ENCODE results near the gene PLAGL2.
A peak's percentile ranks its signal among the peaks of the same experiment; 100 is the strongest.

PLAGL2 gene

GRCh38 chr20:32168184-32168910 lies 39.2 kb downstream of the PLAGL2 start:
- DNase-seq: no peak

DNA sequence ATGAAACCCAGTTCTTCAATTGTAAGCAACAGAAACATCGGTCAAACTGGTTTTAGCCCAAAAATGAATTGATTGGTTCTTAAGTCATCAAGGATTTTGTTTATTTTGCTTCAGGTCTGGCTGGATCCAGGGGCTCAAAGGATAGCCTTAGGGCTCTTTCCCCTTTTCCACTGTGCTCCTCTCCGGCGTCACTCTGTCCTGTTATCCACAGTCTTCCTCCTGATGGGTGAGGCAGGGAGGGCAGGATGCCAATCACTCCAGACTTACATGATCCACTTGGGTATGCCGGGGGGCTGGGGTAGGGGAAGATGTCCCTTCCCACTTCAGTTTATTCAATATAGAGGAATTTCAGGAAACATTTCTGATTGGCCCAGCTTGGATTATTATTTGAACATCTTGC lies 40.0 kb downstream of the PLAGL2 start:
- DNase-seq: no peak

- DNase-seq: no peak
Observed at GRCh38 chr20:32165836-32166545, 41.6 kb downstream of the PLAGL2 start.

DNA sequence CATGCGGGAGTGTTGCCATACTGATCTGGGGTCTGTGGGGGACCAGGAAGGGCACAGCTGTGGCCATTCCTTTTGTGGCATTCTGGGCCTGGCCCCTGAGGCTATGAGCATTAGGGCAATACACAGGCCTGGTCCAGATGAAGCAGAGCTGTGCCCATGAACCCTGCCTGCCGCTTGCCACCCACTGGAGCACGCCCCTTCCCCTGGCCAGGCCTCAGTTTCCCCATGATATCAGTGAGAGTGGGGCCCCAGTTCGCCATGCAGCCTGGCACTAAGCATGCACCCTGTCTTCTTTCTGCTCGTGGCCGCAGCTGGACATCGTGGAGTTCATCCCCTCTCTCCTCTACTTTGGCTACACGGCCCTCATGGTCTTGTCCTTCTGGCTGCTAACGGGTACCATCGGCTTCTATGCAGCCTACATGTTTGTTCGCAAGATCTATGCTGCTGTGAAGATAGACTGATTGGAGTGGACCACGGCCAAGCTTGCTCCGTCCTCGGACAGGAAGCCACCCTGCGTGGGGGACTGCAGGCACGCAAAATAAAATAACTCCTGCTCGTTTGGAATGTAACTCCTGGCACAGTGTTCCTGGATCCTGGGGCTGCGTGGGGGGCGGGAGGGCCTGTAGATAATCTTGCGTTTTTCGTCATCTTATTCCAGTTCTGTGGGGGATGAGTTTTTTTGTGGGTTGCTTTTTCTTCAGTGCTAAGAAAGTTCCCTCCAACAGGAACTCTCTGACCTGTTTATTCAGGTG lies 42.4 kb downstream of the PLAGL2 start:
- no peak for DNase-seq

- DNase-seq: no peak
Observed at GRCh38 chr20:32163951-32164350, 43.6 kb downstream of the PLAGL2 start.

GRCh38 chr20:32162351-32162750 lies 45.2 kb downstream of the PLAGL2 start:
- DNase-seq: no peak

GRCh38 chr20:32160341-32160740 lies 47.2 kb downstream of the PLAGL2 start:
- DNase-seq: no peak

GRCh38 chr20:32159766-32160221 lies 47.7 kb downstream of the PLAGL2 start:
- DNase-seq: no peak

DNA sequence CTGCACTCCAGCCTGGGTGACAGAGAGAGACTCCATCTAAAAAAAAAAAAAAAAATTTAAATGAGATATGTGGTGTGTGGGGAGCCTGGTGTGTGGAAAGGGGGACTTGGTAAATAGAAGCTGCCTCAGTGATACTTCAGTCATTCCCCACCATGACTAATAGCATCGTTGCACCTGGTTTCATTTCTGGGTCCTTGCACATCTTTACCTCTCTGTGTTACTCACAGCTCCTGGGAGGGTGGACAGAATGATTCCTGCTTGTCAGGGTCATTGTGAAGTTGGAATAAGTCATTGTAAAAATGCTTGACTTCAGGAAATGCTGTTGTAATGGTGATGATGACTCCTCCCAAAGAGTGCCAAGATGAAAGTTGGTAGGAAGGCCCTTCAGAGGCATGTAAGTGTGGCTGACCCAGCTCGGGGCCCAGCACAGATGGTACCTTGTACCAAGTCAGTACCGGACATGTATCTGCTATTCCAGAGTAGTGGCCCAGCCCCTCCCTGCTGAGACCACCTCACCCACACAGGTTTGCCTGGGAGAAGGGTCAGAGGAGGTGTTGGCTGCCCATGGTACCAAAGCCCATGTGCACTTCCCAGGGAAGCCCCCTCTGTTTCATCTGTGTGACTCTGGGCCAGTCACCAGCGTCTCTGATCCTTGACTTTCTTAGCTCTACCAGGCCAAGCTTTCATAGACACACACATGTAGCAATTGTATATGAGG lies 48.4 kb downstream of the PLAGL2 start:
- no peak for DNase-seq

GRCh38 chr20:32158351-32158750 lies 49.2 kb downstream of the PLAGL2 start:
- DNase-seq: no peak

- DNase-seq: no peak
Observed at GRCh38 chr20:32157611-32158010, 49.9 kb downstream of the PLAGL2 start.

DNA sequence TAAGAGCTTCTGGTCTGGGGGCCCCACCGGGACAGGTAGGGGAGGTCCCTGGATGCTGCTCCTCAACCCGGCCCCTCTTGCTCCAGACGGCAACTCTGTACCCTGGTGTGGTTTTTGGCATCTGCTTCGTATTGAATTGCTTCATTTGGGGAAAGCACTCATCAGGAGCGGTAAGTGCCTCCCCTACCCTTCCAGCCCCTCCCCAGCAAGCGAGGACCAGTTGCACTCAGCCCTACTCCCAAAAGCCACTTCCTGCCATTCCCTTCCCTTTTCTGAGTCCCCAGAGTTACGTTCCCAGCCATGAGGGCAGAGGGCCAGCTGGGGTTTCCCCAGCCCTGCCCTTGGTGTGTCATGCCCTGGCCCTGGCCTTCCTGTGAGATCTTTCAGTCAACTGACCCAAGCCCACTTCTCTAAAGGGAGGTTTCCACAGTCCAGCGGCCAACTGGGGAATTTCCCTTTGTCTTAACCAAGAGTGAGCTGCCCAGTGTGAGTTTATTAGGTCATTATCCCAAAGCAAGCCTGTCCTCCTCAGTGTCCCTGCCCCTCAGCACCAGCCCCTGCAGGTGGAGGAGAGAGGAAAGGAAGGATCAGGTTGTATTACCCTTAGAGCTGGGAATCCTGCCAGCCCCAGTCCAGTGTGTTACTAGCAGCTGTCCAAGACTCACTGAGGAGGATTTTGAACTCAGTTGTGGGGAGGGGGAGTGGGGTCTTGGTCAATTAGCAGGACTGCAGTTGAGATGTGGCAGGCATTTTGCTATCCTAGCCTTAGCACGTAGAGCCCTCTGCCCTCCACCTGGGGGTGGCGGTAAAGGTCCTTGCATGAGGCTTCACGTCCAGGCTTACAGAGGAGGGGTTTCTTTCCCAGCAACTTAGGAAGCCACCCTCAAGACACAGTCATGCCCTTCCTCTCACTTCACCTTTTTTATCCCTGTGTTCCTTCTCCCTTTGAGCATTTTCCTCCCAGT lies 52.2 kb downstream of the PLAGL2 start:
- peak; percentile 41 for DNase-seq

DNA sequence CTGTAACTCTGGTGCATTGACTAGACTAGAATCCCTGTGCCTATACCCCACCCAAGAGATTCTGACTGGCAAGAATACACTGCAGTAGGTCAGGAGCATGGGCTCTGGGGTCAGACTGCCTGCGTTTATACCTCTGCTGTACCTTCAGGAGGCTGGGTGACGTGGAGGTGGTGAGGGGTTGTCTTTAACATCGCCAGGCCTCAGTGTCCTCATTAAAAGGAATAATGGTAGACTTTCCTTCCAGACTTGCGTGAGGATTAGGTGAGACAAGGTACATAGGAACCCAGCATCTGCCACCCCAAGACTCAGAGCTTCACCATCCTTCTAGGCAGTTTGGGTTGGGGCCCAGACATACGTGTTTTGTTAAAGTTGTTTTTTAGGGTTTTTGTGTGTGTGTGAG lies 53.8 kb downstream of the PLAGL2 start:
- DNase-seq: no peak

- no peak for DNase-seq
Observed at GRCh38 chr20:32153156-32153665, 54.3 kb downstream of the PLAGL2 start.

GRCh38 chr20:32152421-32153155 lies 55.0 kb downstream of the PLAGL2 start:
- no peak for DNase-seq

DNA sequence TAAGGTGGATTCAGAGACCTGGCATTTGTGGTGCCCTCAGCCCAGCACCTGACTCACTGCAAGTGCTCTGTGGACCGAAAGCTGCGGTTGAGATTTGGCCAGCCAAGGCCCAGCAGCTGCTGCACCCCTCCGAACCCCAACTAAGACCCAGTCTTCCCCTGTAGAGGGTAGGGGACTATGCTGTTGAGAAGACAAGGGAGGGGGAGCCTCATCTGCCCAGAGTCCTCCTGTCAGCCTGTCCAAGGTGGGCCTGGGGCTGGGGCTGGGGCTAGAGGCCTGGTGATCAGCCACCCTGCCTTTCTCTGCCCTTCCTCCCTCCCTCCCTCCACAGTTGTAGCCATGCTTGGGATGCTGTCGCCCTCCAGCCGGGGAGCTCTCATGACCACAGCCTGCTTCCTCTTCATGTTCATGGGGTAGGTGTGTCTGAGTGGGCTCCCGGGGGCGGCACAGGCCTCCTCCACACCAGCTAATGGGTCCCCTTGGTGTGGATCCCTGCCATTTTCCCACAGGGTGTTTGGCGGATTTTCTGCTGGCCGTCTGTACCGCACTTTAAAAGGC lies 57.2 kb downstream of the PLAGL2 start:
- no peak for DNase-seq

- DNase-seq: no peak
Observed at GRCh38 chr20:32149566-32150170, 57.9 kb downstream of the PLAGL2 start.

DNA sequence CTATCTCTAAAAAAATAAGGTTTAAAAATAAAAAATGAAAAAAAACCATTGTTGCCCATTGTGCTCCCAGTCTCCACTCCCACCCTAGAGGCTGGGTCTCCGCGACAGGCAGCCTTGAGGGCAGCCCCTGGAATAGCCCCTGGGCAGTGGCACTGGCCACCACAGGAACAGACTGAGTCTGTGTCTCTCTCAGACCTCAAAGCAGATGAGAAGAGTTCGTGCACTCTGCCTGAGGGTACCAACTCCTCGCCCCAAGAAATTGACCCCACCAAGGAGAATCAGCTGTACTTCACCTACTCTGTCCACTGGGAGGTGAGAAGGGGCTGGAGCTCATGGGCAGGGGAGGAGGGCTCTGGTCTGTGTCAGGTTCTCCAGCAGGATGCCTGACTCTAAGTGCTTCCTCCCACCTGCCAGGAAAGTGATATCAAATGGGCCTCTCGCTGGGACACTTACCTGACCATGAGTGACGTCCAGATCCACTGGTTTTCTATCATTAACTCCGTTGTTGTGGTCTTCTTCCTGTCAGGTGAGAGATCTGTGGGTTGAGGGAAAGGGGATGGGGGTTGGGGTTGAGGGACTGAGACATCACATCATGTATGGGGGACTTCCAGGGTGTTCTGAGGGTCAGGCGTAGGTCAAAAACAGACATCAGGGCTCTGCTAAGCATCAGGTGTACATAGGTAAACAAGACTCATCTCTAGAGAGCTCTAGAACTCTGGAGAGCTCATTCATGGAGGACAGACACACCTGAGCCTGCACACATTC lies 62.5 kb downstream of the PLAGL2 start:
- no peak for DNase-seq

GRCh38 chr20:32142991-32143390 lies 64.6 kb downstream of the PLAGL2 start:
- DNase-seq: no peak
